ENCODE measurements around the gene GTF2A2.
"Not testable (repeated sequence)": the region's sequence is repeated elsewhere in the genome, so short reads cannot be mapped to it uniquely, and the experiment has no call there.

The GTF2A2 gene

GRCh38 chr15:59668556-59668955 lies 11.2 kb upstream of the GTF2A2 start:
- DNase-seq = no peak

DNA sequence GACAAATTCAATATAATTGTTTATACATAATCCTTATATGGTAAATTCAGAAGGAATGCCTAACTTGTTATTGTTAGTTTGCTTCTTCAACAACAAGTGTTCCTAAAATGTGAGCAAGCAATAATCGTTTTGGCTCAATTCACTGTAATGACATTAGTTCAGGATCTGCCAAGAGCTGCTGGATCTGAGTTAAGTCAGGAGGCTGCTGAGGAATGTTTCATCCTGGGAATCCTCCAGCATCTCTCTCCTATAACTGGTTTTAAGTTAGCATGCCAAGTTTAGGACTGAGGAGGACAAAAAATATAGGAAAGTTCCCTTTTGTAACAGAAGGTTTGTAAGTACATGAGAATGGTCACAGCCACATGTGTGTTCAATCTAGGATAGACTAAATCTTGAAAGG lies 4.9 kb upstream of the GTF2A2 start:
- DNase-seq = no peak

- DNase-seq = no peak
Measured at GRCh38 chr15:59659366-59659765, 2.1 kb upstream of the GTF2A2 start.

DNA sequence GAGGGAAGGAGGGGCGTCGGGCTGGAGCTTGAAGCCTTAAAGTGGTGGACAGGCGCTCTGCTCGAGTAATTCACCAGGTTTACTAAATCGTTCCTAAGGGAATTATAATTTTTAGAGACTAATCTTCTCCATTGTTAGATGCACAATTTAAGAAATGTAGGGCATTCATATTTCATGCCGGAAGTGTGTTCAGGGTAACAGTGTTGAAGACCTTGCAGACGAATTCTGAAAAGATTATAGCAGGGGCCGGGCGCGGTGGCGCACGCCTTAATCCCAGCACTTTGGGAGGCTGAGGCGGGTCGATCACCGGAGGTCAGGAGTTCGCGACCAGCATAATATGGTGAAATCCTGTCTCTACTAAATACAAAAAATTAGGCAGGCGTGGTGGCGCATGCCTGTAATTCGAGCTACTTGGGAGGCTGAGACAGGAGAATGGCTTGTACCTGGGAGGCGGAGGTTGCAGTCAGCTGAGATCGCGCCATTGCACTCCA lies 365 bp upstream of the GTF2A2 start:
- DNase-seq = no peak

DNA sequence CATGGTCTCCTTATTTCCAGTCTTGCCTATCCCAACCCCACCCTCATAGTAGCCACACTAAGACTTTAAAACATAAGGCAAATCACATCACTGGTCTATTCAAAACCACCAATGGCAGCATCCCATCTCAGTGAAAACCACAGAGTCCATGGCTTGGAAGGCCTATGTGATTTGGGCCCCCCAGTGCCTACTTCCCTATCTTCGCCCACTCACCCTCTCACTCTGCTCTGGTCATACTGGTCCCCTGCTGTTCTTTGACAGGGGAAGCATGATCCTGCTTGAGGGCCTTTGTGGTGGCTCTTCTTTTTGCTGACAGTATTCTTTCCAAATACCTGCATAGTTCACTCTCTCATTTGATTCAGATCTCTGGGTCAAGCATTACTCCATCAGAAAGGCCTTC lies 3.3 kb downstream of the GTF2A2 start:
- DNase-seq = no peak

- DNase-seq = no peak
Measured at GRCh38 chr15:59649603-59650002, 7.7 kb downstream of the GTF2A2 start.

DNA sequence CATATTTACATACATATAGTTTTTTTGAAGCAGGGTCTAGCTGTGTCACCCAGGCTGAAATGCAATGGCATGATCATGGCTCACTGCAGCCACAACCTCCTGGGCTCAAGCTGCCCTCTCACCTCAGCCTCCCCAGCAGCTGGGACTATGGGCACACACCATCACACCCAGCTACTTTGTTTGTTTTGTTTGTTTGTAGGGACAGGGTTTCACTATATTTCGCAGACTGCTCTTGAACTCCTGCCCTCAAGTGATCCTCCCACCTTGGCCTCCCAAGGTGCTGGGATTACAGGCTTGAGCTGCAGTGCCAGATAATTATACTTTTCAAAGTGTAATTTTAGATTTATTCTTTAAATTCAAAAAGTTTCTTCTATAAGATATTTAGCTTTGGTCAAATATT lies 10.2 kb downstream of the GTF2A2 start:
- no peak for DNase-seq

DNA sequence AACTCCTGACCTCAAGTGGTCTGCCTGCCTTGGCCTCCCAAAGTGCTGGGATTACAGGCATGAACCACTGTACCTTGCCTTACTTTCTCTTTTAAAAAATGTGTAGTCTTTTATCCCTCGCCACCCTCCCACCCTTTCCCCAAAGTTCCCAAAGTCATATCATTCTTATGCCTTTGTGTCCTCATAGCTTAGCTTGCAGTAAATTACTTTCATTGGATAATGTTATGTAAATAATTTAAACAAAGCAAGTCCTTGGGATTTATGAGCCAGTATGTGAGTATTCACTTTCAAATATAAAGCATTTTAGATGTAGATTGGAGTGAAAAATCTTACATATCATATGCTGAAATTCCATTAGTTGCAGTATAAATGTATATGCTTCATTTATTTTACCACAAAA lies 11.0 kb downstream of the GTF2A2 start:
- no peak for DNase-seq

GRCh38 chr15:59645812-59646211 lies 11.5 kb downstream of the GTF2A2 start:
- not testable (repeated sequence) for DNase-seq

- DNase-seq = no peak
Measured at GRCh38 chr15:59644756-59645155, 12.6 kb downstream of the GTF2A2 start.

DNA sequence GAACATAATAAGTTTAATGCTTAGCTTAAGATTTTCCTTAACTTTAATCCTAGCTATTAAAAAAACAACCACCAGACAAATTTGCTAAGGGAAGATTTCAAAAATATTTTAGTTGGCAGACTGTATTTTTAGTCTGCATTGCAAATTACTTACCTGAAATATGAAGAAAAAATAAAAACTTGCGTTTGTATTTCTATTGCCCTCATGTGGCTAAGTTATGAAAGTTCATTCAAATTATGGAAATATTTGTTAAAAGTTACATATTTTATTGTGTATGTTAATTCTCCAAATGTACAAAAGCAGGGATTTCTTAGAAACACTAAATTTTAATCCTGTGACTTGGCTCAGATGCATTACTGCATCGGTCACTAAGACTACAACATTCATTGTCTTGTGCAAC lies 15.0 kb downstream of the GTF2A2 start:
- DNase-seq = no peak

DNA sequence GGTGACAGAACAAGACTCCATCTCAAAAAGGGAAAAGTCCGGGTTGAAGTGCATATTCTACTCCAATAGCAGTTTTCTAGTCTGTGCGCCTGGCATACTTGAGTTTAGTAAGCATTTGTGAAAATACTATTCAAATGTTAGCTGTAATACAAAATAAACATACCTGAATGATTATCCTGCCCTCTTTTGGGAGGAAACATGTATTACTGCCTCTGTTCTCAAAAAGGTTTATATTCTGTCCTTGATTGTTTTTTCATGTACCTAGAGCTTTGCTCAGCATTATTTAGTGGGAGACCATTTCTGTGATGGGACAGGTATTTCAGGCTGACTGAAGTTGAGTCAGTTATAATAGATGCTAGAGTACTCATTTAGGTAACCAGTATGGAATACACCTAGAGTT lies 19.8 kb downstream of the GTF2A2 start:
- DNase-seq = not testable (repeated sequence)

- DNase-seq = no peak
Measured at GRCh38 chr15:59636184-59636583, 21.1 kb downstream of the GTF2A2 start.

- DNase-seq = no peak
Measured at GRCh38 chr15:59632714-59633113, 24.6 kb downstream of the GTF2A2 start.

- peak in 1 of 2 experiments; percentile 17 for DNase-seq
Measured at GRCh38 chr15:59622289-59622688, 35.0 kb downstream of the GTF2A2 start.

DNA sequence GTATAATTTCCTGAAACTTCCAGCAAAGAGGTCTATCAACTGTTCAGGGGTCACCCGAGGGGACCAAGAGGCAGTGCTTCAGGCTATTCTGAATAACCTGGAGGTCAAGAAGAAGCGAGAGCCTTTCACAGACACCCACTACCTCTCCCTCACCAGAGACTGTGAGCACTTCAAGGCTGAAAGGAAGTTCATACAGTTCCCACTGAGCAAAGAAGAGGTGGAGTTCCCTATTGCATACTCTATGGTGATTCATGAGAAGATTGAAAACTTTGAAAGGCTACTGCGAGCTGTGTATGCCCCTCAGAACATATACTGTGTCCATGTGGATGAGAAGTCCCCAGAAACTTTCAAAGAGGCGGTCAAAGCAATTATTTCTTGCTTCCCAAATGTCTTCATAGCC lies 38.9 kb downstream of the GTF2A2 start:
- DNase-seq = no peak

- no peak for DNase-seq
Measured at GRCh38 chr15:59616379-59616778, 40.9 kb downstream of the GTF2A2 start.

DNA sequence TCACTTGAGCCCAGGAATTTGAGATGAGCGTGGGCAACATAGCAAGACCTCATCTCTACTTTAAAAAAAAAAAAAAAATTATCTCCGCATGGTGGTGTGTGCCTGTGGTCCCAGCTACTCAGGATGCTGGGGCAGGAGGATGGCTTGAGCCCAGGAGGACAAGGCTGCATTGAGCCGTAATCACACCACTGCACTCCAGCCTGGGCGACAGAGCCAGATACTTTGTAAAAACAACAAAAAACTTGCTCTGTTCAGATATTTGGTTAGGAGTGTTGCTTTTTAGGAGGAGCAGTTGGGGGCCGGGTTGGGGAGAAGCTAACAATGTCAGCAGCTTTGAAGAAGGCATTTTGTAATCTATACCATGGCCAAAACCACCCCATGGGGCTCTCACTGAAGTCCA lies 41.7 kb downstream of the GTF2A2 start:
- DNase-seq = no peak

- DNase-seq = no peak
Measured at GRCh38 chr15:59614153-59614552, 43.2 kb downstream of the GTF2A2 start.

DNA sequence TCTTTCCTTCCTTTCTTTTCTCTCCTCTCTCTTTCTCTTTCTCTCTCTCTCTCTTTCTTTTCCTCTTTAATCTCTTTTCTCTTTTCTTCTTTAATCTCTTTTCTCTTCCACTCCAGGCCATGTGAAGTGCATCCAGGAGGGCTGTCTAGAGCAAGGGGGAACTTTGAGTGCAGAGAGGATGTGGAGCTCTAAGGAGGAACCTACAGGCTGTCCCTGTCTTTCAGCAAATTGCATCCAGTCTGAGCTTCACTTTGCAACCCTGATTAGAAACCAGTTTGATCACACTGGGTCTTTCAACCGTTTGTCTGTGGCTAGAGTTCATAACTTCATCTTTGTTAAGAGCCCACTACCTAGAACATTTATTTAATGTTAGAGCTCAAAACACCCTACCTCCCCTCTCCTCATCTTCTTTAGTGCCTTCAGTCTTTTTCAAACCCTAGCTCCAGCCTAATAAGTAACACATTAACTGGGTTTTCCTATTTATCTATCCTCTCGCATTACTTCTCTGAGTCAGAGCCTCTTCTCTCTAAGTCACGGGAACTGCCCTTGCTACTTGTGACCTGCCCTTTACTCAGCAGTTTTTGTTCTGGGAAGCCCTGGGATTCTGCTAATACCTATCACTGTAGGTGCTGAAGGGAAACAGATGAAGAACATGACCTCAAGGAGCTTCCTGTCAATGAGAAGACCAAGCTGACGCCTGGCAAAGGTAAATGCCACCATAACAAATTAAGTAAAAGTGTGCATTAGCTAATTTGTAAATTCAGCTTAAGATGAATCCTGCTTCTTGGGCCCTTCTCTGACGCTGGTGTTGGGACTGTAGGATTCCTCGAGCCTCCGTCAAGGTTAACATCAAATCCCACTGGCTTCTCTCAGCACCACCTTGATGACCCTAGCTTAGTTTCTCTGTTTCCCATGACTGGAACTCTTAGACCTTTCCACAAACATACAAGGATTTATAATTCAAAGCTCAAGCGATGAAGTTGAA lies 45.7 kb downstream of the GTF2A2 start, which contains the start of gene GCNT3:
TSS of gene GCNT3 (plus strand) at position 508 of the 985 bp plus-strand sequence. CDS start 6,456 bp downstream, outside the sequence.
- no peak for DNase-seq

DNA sequence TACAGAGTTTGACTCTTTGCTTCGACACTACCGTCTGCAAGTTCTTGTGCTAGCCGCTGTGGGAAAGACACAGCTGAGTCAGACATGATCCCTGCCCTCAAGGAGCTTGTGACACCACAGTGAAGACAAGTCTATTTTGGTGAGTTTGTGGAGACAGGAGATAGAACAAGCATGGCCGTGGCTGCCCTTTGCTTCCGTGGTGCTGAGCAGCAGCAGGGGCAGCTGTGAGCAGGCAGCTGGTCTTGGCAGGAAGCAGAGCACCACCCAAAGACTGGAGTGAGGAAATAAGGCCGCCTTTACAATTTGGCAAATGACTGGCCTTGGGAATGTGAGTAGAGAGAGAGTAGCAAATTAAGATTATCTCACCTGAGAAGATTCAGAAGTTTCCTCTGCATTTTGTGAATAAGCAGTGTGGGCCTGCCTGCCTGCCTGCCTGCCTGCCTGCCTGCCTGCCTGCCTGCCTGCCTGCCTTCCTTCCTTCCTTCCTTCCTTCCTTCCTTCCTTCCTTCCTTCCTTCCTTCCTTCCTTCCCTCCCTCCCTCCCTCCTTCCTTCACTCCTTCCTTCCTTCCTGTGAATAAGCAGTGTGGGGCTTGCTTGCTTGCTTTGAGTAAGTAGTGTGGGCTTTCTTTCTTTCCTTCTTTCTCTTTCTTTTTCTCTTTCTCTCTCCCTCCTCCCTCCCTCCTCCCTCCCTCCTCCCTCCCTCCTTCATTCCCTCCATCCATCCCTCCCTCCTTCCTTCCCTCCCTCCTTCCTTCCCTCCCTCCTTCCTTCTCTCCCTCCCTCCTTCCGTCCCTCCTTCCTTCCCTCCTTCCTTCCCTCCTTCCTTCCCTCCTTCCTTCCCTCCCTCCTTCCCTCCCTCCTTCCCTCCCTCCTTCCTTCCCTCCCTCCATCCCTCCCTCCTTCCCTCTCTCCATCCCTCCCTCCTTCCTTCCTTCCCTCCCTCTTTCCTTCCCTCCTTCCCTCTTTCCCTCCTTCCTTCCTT lies 47.3 kb downstream of the GTF2A2 start:
- DNase-seq = no peak

DNA sequence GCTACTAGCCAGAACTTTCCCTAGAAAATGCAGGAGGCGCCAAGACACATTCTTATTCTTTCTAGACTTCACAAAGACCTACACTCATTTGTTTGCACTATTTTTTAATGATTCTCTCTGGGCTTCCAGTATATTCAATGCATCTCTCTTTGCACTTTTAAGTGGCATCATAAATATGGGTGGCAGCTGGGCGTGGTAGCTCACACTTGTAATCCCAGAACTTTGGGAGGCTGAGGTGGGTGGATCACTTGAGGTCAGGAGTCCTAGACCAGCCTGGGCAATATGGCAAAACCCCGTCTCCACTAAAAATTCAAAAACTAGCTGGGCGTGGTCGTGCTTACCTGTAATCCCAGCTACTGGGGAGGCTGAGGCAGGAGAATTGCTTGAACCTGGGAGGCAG lies 51.3 kb downstream of the GTF2A2 start:
- no peak for DNase-seq

DNA sequence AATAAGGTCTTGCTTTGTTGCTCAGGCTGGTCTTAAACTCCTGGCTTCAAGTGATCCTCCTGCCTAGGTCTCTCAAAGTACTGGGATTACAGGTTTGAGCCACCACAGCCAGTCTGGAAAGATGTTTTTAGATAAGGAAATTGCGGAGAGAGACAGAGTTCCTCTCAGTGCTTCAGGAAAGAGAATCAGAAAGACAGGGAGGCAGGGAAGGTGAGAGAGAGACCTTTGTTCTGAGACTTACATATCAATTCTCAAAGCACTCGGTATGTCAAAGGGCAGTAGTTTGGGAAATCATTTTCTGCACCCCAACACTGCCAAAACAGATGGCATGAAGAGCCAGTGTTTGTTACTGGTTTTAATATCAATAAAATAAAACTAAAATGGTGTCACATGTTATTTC lies 58.9 kb downstream of the GTF2A2 start:
- no peak for DNase-seq

All from activated CD4-positive, alpha-beta T cell treated with anti-CD3 and anti-CD28 coated beads, Interleukin-2, amount 50 U/mL, for 4 hours (primary cell).